ENCODE results near the gene B3GAT3.
"Not testable (repeated sequence)": the region's sequence is repeated elsewhere in the genome, so short reads cannot be mapped to it uniquely, and the experiment has no call there.

The B3GAT3 gene

DNA sequence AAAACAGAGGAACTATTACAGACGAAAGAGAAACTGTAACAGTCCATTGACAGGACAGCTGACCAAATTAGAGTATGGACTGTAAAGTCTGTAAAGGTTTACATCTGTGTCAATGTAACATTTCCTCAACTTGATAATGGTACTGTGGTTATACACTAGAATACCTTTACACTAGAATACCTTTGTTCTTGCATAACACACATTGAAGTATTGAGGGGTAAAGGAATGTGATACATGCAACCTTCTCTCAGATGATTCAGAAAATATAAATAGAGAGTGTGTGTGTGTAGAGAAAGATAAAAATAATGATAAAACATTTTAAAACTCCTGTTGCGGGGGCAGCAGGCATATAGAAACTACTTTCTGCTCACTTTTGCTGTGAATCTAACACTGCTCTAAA lies 42.5 kb downstream of the B3GAT3 start:
- no peak for DNase-seq (ENCODE audit: low read depth in 2 of 2)

DNA sequence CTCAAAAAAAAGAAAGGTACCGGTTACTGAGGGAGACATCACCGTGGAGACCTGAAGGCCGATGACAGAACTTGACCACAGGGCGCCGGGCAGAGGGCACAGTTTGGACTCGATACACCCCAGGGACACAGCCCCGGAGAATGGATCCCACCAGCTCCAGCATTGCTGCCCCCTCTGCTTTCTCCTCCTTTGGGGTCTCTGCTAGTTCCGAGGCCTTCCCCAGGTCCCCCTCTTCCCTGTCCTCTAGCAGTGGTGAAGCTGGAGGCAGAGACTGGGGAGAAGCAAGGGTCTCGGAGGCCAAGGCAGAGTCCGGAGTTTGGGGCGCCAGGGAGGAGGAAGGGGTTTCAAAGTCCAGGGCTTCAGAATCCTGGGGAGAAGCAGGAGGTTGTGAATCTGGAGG lies 43.2 kb downstream of the B3GAT3 start:
- DNase-seq (ENCODE audit: low read depth in 2 of 2), result no peak

DNA sequence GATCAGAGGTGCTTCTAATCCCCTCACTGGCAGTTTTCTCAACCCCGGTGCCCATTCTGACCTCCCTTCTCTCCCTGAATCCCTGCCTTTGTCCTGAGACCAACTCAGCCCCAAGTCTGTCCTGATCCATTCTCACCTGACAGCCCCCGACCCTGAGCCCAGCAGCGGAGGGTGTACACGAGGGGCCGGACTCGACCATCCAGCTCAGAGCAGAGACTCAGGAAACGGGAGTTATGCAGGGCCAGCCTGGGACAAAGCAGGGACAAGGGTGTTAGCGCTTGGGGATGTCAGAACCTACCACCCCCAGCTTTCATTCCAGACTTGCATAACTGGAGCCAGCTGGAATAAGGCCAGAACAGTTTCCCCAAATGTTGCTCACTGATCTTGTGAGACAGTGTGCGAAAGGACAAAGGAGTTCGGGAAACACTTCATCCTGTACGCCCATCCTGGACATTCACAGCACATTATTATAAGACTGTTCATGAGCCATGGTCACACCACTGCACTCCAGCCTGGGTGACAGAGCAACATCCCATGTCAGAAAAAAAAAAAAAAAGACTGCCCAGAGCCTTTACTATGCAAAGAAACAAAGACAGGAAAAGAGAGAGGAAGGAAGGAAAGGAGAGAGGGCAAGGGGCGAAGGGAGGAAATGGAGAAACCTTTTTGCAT lies 44.6 kb downstream of the B3GAT3 start:
- no peak for DNase-seq (ENCODE audit: low read depth in 2 of 2)

- DNase-seq (ENCODE audit: low read depth in 2 of 2), result no peak
These were observed 45.9 kb downstream of the B3GAT3 start for GRCh38 chr11:62575837-62576236.

GRCh38 chr11:62575156-62575555 lies 46.6 kb downstream of the B3GAT3 start:
- DNase-seq (ENCODE audit: low read depth in 2 of 2), result no peak

GRCh38 chr11:62574363-62575071 lies 47.3 kb downstream of the B3GAT3 start:
- DNase-seq (ENCODE audit: low read depth in 2 of 2), result no peak

DNA sequence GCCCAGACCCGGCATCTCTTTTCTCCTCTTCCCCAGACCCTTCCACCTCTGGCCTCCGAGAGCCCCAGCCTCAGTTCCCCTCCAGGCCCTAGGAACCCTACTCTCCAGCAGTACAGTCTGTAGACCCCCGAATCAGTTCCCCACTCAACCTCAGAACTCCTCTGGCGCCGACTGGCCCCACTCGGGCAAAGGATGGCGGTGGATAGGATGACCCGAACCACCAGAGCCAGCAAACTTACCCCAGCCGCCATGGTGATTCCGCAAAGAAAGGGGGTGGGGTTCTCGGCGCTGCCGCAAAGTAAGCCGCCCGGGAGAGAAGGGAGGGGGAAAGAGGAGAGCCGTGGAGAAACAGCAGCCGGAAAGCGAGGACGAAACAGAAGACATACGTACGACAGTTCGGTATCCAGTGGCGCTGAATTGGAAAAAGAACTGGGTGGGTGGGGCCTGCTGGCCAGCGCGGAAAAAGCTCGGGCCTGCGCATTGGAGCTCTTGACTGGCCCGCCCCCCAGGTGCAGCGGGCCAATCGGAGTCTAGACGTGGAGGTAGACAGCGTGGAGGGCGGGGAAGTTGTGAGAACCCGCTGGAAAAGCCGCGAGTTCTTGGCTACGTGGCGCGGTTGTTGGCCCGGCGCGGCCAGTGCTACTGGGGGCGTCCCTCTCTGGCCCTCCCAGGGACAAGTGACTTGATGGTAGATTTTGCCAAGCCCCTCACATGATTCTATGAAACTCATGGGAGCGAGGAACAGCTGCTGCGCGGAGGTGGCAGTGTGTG lies 48.0 kb downstream of the B3GAT3 start, which contains the start of gene EEF1G:
Gene EEF1G (minus strand): TSS at position 300 of the 771 bp plus-strand sequence. CDS start 49 bp downstream, at position 251.
- DNase-seq (ENCODE audit: low read depth in 2 of 2), result peak; percentile 99 to 100

- DNase-seq (ENCODE audit: low read depth in 2 of 2), result no peak
These were observed 48.7 kb downstream of the B3GAT3 start for GRCh38 chr11:62573006-62573591.

GRCh38 chr11:62572431-62572830 lies 49.4 kb downstream of the B3GAT3 start:
- DNase-seq (ENCODE audit: low read depth in 2 of 2), result no peak

- not testable (repeated sequence) for DNase-seq (ENCODE audit: low read depth in 2 of 2)
These were observed 50.3 kb downstream of the B3GAT3 start for GRCh38 chr11:62571493-62571892.

- not testable (repeated sequence) for DNase-seq (ENCODE audit: low read depth in 2 of 2)
These were observed 50.9 kb downstream of the B3GAT3 start for GRCh38 chr11:62570903-62571302.

DNA sequence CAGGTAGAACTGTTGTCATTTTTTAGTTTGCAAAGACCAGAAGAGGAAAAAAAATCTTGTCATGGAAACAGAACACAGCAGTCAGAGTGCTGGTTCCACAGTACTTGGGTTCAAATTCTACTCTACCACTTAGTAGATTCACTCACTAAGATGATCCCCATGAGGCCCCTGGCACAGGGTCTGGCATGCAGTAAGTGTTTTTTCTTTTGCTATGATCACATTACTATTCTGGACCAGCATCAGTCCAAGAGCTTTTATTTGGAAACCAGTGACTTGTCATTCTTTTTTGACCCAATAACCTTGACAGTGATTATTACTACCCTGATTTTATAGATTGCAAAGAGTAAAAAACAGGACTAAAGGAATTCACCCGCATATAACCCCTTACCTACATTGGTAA lies 52.2 kb downstream of the B3GAT3 start:
- no peak for DNase-seq (ENCODE audit: low read depth in 2 of 2)

DNA sequence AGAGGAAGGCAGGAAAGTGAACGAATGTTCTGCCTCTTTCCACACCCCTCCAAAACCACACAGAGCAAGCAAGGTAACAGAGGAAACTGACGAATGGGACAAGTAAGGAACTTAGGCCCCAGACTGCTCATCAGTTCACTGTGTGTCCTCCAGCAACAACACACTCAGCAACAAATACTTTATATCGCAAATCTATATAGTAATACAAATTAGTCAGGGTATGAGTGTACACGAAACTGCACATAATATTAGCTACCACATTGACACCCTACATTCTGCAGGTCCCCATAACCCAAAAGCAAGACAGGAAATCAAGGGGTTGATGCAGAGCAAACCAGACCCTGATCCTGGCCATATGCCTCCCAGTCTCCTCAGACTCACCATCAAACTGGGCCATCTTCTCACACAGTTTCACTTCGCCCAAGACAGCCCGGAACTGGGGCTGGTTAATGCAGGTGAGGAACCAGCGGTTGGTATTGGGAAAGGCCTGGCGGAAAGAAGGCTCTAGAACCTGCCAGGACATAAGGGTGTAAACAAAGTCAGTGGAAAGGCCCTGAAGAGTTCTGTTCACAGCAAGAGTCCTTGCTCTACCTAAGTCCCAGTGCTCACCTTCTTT lies 54.7 kb downstream of the B3GAT3 start:
- DNase-seq (ENCODE audit: low read depth in 2 of 2), result no peak

- DNase-seq (ENCODE audit: low read depth in 2 of 2), result no peak
These were observed 55.5 kb downstream of the B3GAT3 start for GRCh38 chr11:62566247-62566646.
